HCT116 (cell line): Measurements from ENCODE around the gene ACSS2. TPM values are rescaled to one million over a fixed set of nuclear protein-coding genes. Genes with fewer than 3 reads are reported as not detected.

Source experiments
- ATAC-seq: fragments of 200-7000 bp; cut with Tn5 transposase; 2 replicates; pipeline ENCODE4 v1.9.1; 2020; ENCODE audit warnings: mild to moderate bottlenecking, moderate library complexity
- BruUV-seq: library from RNA; stranded (reverse); fragments of 400-500 nt; replicated peaks from 2 replicates; lab custom pipeline; 2021; lab: Mats Ljungman, UMichigan
- CTCF ChIA-PET: fragments of 300-600 bp; sonication (Branson Sonifier 250); formaldehyde crosslinking; loops from one replicate; lab custom pipeline; 2021; ENCODE audit warnings: antibody characterized with exemption; lab: Charles Lee
- POLR2A ChIA-PET: fragments of 300-600, 350-600 bp; sonication (Branson Sonifier 250); formaldehyde crosslinking; loops from one replicate; lab custom pipeline; 2021; ENCODE audit warnings: antibody characterized with exemption; lab: Charles Lee
- RAD21 ChIA-PET, 2 experiments: fragments of 300-600 bp; sonication (Branson Sonifier 250); formaldehyde crosslinking; loops; one replicate each; lab custom pipeline; 2023; ENCODE audit warnings: low total read pairs in 2 of 2; ENCODE audit not compliant: uncharacterized antibody in 2 of 2, unreplicated experiment in 2 of 2, low non-redundant PET in 1 of 2; lab: Charles Lee
- DNase-seq: peaks from one replicate; pipeline ENCODE4 v3.0.0-alpha.2; 2010; ENCODE audit warnings: low read depth, low spot score
- H2AFZ ChIP-seq: fragments of 200-600 bp; shearing (Covaris generic), sonication (generic); 2 replicates; pipeline ENCODE4 v1.6.1; 2017; ENCODE audit warnings: low read depth, mixed run types, mixed read lengths, antibody characterized with exemption, low read length; ENCODE audit not compliant: poor library complexity, severe bottlenecking
- H3K27ac ChIP-seq: 2 replicates; pipeline ENCODE4 v1.5.1; 2012; ENCODE audit warnings: low read depth, low read length
- H3K27me3 ChIP-seq: fragments of 200-600 bp; sonication (generic); 2 replicates; pipeline ENCODE4 v1.6.1; 2016; ENCODE audit warnings: mixed run types, low read length, mixed read lengths; ENCODE audit not compliant: insufficient read depth
- H3K36me3 ChIP-seq, 2 experiments: fragments of 200-500 bp in 1 of 2; fragments of 200-600 bp in 1 of 2; sonication (Bioruptor generic) in 1 of 2; sonication (generic) in 1 of 2; 2 replicates each; pipeline versions ENCODE4 v1.5.1 to v1.6.1; 2014 to 2016; ENCODE audit warnings: low read length in 2 of 2, inconsistent platforms in 1 of 2, mixed read lengths in 1 of 2, mixed run types in 1 of 2; ENCODE audit not compliant: insufficient read depth in 2 of 2, control insufficient read depth in 1 of 2
- H3K4me1 ChIP-seq, 2 experiments: fragments of 200-600 bp in 1 of 2; sonication (generic) in 1 of 2; 2 replicates each; pipeline versions ENCODE4 v1.5.1 to v1.6.1; 2012 to 2017; ENCODE audit warnings: low read length in 2 of 2, inconsistent platforms in 1 of 2, mild to moderate bottlenecking in 1 of 2, mixed read lengths in 1 of 2, mixed run types in 1 of 2, moderate library complexity in 1 of 2; ENCODE audit not compliant: insufficient read depth in 2 of 2, control insufficient read depth in 1 of 2
- H3K4me2 ChIP-seq: fragments of 200-600 bp; sonication (generic); 2 replicates; pipeline ENCODE4 v1.6.1; 2017; ENCODE audit warnings: mixed run types, low read length, mixed read lengths
- H3K4me3 ChIP-seq, 2 experiments: fragments of 200-600 bp in 1 of 2; sonication (generic) in 1 of 2; replicated peaks in 1 of 2; 2 replicates each; pipeline ENCODE4 v1.5.1; 2011 to 2016; ENCODE audit warnings: low read length in 2 of 2, control low read depth in 1 of 2, low read depth in 1 of 2, mild to moderate bottlenecking in 1 of 2, mixed read lengths in 1 of 2, mixed run types in 1 of 2
- H3K79me2 ChIP-seq: fragments of 200-600 bp; sonication (generic); 2 replicates; pipeline ENCODE4 v1.6.1; 2017; ENCODE audit warnings: mild to moderate bottlenecking, mixed run types, low read length, moderate library complexity, mixed read lengths; ENCODE audit not compliant: insufficient read depth
- H3K9ac ChIP-seq: fragments of 200-600 bp; sonication (generic); 2 replicates; pipeline ENCODE4 v1.6.1; 2016; ENCODE audit warnings: low read length, mixed read lengths
- H3K9me2 ChIP-seq: fragments of 200-600 bp; sonication (generic), shearing (Covaris generic); 2 replicates; pipeline ENCODE4 v1.6.1; 2017; ENCODE audit warnings: mixed run types, mild to moderate bottlenecking, moderate library complexity; ENCODE audit not compliant: insufficient read depth
- H3K9me3 ChIP-seq, 2 experiments: fragments of 200-500 bp in 1 of 2; fragments of 200-600 bp in 1 of 2; sonication (Bioruptor generic) in 1 of 2; sonication (generic) in 1 of 2; 2 replicates each; pipeline ENCODE4 v1.6.1; 2014 to 2017; ENCODE audit warnings: low read length in 2 of 2, mixed read lengths in 2 of 2, inconsistent platforms in 1 of 2, low read depth in 1 of 2, mild to moderate bottlenecking in 1 of 2, mixed run types in 1 of 2, moderate library complexity in 1 of 2; ENCODE audit not compliant: control insufficient read depth in 1 of 2, insufficient read depth in 1 of 2
- H4K20me1 ChIP-seq: fragments of 200-600 bp; sonication (generic), shearing (Covaris generic); 2 replicates; pipeline ENCODE4 v1.6.1; 2017; ENCODE audit warnings: mixed run types, mild to moderate bottlenecking, moderate library complexity; ENCODE audit not compliant: insufficient read depth
- ATF3 ChIP-seq: IDR thresholded peaks from 2 replicates; pipeline ENCODE4 v1.6.1; 2012
- EZH2phosphoT487 ChIP-seq: fragments of 200-600 bp; IDR thresholded peaks from 2 replicates; pipeline ENCODE4 v1.6.1; 2018; ENCODE audit warnings: antibody characterized with exemption, borderline replicate concordance
- JUND ChIP-seq: IDR thresholded peaks from 2 replicates; pipeline ENCODE4 v1.6.1; 2012
- SIN3A ChIP-seq: IDR thresholded peaks from 2 replicates; pipeline ENCODE4 v1.6.1; 2012; ENCODE audit warnings: low read depth
- ZFX ChIP-seq: fragments of 450-650 bp; IDR thresholded peaks from 2 replicates; pipeline ENCODE4 v1.6.1; 2017
- intact Hi-C: fragments of 100-400 bp; cut with micrococcal nuclease; formaldehyde crosslinking; loops from 2 replicates; pipeline ENCODE4 v1.10.0; 2022
- total RNA-seq: library from RNA; stranded (reverse); gene quantifications from one replicate; pipeline ENCODE4 v1.2.1, GENCODE V29; 2021; ENCODE audit not compliant: unreplicated experiment
- TF ChIP-seq, protein P1 (sequence below): IDR thresholded peaks from 2 replicates; pipeline ENCODE4 v1.6.1; 2011; ENCODE audit warnings: mild to moderate bottlenecking, low read length, moderate library complexity; ENCODE audit not compliant: insufficient replicate concordance; ENCODE audit errors: extremely low read depth

ACSS2 gene
- total RNA-seq, 1 experiment from 2014 or later = 71.7 TPM

DNA sequence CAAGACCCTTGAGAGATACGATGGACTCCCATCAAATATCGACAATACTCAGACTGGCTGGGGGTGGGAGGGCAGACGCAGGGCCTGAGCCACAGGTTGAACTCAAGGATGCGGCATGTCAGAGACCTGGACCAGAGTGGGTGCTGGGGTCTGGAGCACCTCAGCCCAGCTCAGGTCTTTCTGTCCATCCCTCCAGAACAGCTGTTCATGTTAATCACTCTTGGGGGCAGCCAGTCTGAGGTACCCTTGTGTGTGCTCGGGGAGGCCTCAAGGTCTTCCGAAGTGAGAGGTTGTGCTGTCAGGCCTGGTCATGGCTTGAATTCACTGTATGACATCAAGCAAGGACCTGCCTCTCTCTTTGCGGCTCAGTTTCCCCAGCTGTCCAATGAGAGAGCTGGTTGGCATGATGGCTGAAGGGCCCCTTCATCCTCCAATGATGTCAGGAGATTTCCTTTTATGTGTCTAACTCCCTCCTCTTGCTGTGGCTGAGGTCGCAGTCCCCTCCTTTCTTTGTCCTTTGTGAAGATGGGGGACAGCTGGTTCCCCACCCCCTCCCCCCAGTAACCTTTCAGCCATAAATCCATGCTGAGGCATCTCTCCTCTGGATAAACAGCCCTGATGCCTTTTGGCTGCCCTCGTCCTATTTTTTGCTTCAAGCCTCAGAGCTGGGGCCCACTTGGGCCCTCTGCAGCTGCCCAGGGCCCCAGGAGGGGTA lies 94.6 kb downstream of the ACSS2 start:
- ChIA-PET RAD21 (no interaction called here), CTCF (interaction anchor here (1.1 kb wide), 1 partner anchor 97 kb away, joined by 3 read pairs; no protein-coding TSS in a partner anchor), POLR2A (no interaction called here)
- no peak for DNase-seq
- Histone ChIP-seq H3K4me3 (no peak overlapping the region), H2AFZ (no peak overlapping the region), H4K20me1 (no peaks in the 10 kb centered on the region), H3K9me2 (no peaks in the 10 kb centered on the region), H3K79me2 (no peaks in the 10 kb centered on the region), H3K9ac (no peak overlapping the region), H3K4me2 (no peak overlapping the region), H3K4me1 (no peaks in the 10 kb centered on the region), H3K9me3 (no peaks in the 10 kb centered on the region), H3K27ac (no peak overlapping the region), H3K27me3 (no peaks in the 10 kb centered on the region), H3K36me3 (no peaks in the 10 kb centered on the region)
- ATAC-seq = no peak
- TF ChIP-seq SIN3A (no peak), ZFX (no peak), JUND (no peak), ATF3 (no peak), EZH2phosphoT487 (no peak)
- TF ChIP-seq, protein P1, sequence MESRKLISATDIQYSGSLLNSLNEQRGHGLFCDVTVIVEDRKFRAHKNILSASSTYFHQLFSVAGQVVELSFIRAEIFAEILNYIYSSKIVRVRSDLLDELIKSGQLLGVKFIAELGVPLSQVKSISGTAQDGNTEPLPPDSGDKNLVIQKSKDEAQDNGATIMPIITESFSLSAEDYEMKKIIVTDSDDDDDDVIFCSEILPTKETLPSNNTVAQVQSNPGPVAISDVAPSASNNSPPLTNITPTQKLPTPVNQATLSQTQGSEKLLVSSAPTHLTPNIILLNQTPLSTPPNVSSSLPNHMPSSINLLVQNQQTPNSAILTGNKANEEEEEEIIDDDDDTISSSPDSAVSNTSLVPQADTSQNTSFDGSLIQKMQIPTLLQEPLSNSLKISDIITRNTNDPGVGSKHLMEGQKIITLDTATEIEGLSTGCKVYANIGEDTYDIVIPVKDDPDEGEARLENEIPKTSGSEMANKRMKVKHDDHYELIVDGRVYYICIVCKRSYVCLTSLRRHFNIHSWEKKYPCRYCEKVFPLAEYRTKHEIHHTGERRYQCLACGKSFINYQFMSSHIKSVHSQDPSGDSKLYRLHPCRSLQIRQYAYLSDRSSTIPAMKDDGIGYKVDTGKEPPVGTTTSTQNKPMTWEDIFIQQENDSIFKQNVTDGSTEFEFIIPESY = no peak
- BruUV-seq = no TSS peak
- intact Hi-C loops = no loop called here
